Neural progenitor cell (in vitro differentiated cells): ENCODE results near the gene RAB40B. TPM values are rescaled to one million over a fixed set of nuclear protein-coding genes. Genes with fewer than 3 reads are reported as not detected.

Source experiments
- DNase-seq: peaks from one replicate; pipeline ENCODE4 v3.0.0-alpha.2; 2016; ENCODE audit warnings: low spot score
- H2AFZ ChIP-seq: fragments of 200-600 bp; sonication (generic); replicated peaks from 2 replicates; pipeline ENCODE4 v1.6.1; 2016; ENCODE audit warnings: antibody characterized with exemption
- H3F3A ChIP-seq: fragments of 200-600 bp; sonication (generic); 2 replicates; pipeline ENCODE4 v1.6.1; 2016; ENCODE audit warnings: antibody characterized with exemption, low read depth
- H3K27ac ChIP-seq: fragments of 200-600 bp; sonication (generic); 2 replicates; pipeline ENCODE4 v1.5.1; 2016; ENCODE audit warnings: mild to moderate bottlenecking
- H3K27me3 ChIP-seq: fragments of 200-600 bp; sonication (generic); 2 replicates; pipeline ENCODE4 v1.6.1; 2016; ENCODE audit warnings: mild to moderate bottlenecking, moderate library complexity
- H3K36me3 ChIP-seq: fragments of 200-600 bp; sonication (generic); 2 replicates; pipeline ENCODE4 v1.5.1; 2016
- H3K4me1 ChIP-seq: fragments of 200-600 bp; sonication (generic); 2 replicates; pipeline ENCODE4 v1.6.1; 2016; ENCODE audit warnings: mixed run types
- H3K4me2 ChIP-seq: fragments of 200-600 bp; sonication (generic); 2 replicates; pipeline ENCODE4 v1.6.1; 2016
- H3K4me3 ChIP-seq: fragments of 200-600 bp; sonication (generic); 2 replicates; pipeline ENCODE4 v1.5.1; 2016
- H3K79me2 ChIP-seq: fragments of 200-600 bp; sonication (generic); 2 replicates; pipeline ENCODE4 v1.6.1; 2016; ENCODE audit warnings: low read depth
- H3K9ac ChIP-seq: fragments of 200-600 bp; sonication (generic); 2 replicates; pipeline ENCODE4 v1.6.1; 2016
- H3K9me3 ChIP-seq: fragments of 200-600 bp; sonication (generic); 2 replicates; pipeline ENCODE4 v1.5.1; 2016; ENCODE audit warnings: low read depth
- H4K20me1 ChIP-seq: fragments of 200-600 bp; sonication (generic); 2 replicates; pipeline ENCODE4 v1.6.1; 2016; ENCODE audit warnings: low read depth
- H3K27ac Mint-ChIP-seq: 3 replicates; pipeline ENCODE4 v1.8.0; 2021; ENCODE audit warnings: mixed read lengths
- H3K27me3 Mint-ChIP-seq: 2 replicates; pipeline ENCODE4 v1.8.0; 2022; ENCODE audit warnings: low read depth, mild to moderate bottlenecking, inconsistent platforms, moderate library complexity, mixed read lengths; ENCODE audit not compliant: insufficient read depth
- H3K36me3 Mint-ChIP-seq: 3 replicates; pipeline ENCODE4 v1.8.0; 2021; ENCODE audit warnings: mixed read lengths
- H3K4me1 Mint-ChIP-seq: 3 replicates; pipeline ENCODE4 v1.8.0; 2021; ENCODE audit warnings: mixed read lengths
- H3K4me3 Mint-ChIP-seq: 3 replicates; pipeline ENCODE4 v1.8.0; 2021; ENCODE audit warnings: mild to moderate bottlenecking, moderate library complexity, mixed read lengths
- H3K9me3 Mint-ChIP-seq: 3 replicates; pipeline ENCODE4 v1.8.0; 2020; ENCODE audit warnings: mixed read lengths
- CTCF ChIP-seq: fragments of 200-600 bp; sonication (generic); IDR thresholded peaks from 2 replicates; pipeline ENCODE4 v1.5.1; 2017; ENCODE audit warnings: antibody characterized with exemption, mild to moderate bottlenecking
- EZH2 ChIP-seq: fragments of 200-600 bp; sonication (generic); IDR thresholded peaks from 2 replicates; pipeline ENCODE4 v1.6.1; 2017; ENCODE audit warnings: antibody characterized with exemption, mild to moderate bottlenecking, moderate library complexity
- EZH2phosphoT487 ChIP-seq: fragments of 200-600 bp; sonication (generic); IDR thresholded peaks from 2 replicates; pipeline ENCODE4 v1.6.1; 2017; ENCODE audit warnings: antibody characterized with exemption
- total RNA-seq: library from RNA; depleted of rRNA; stranded (reverse); fragments of >200 nt; gene quantifications from 2 replicates; pipeline ENCODE4 v1.2.3, GENCODE V29; 2015; ENCODE audit warnings: low replicate concordance

The RAB40B gene
- total RNA-seq, 1 donor from 2014 or later = 5.6 TPM

GRCh38 chr17:82678265-82678891 is 20.1 kb downstream of the RAB40B start:
- H3K4me1 ChIP-seq = no peaks in the 10 kb centered on the region
- H3F3A ChIP-seq = no peaks in the 10 kb centered on the region
- Mint-ChIP-seq H3K4me1 (peaks cover 2% of the 10 kb centered on the region), H3K27ac (no peak overlapping the region), H3K36me3 (no peaks in the 10 kb centered on the region), H3K9me3 (peaks cover 8% of the 10 kb centered on the region), H3K4me3 (no peak overlapping the region), H3K27me3 (peaks cover under 1% of the 10 kb centered on the region)
- no peak overlapping the region for H3K9ac ChIP-seq
- H3K4me2 ChIP-seq = no peak overlapping the region
- no peak overlapping the region for H2AFZ ChIP-seq
- no peak overlapping the region for H3K27ac ChIP-seq
- no peaks in the 10 kb centered on the region for H4K20me1 ChIP-seq
- no peak for DNase-seq
- H3K27me3 ChIP-seq = no peaks in the 10 kb centered on the region
- H3K9me3 ChIP-seq = no peaks in the 10 kb centered on the region
- no peaks in the 10 kb centered on the region for H3K36me3 ChIP-seq
- TF ChIP-seq EZH2phosphoT487 = no peak
- no peak for TF ChIP-seq EZH2
- no peak for TF ChIP-seq CTCF
- H3K4me3 ChIP-seq = no peak overlapping the region
- no peaks in the 10 kb centered on the region for H3K79me2 ChIP-seq

GRCh38 chr17:82677353-82677925 is 21.1 kb downstream of the RAB40B start:
- H3K4me1 Mint-ChIP-seq = peaks cover 2% of the 10 kb centered on the region
- H3F3A ChIP-seq = no peaks in the 10 kb centered on the region
- no peaks in the 10 kb centered on the region for H3K27me3 Mint-ChIP-seq
- no peaks in the 10 kb centered on the region for H3K36me3 ChIP-seq
- H3K27me3 ChIP-seq = no peaks in the 10 kb centered on the region
- no peak overlapping the region for H2AFZ ChIP-seq
- no peak for DNase-seq
- no peaks in the 10 kb centered on the region for H3K79me2 ChIP-seq
- TF ChIP-seq CTCF (no peak), EZH2 (no peak), EZH2phosphoT487 (no peak)
- H3K9me3 Mint-ChIP-seq = peaks cover 8% of the 10 kb centered on the region
- H3K27ac Mint-ChIP-seq = no peak overlapping the region
- no peaks in the 10 kb centered on the region for H3K36me3 Mint-ChIP-seq
- H3K9ac ChIP-seq = no peak overlapping the region
- H3K9me3 ChIP-seq = no peaks in the 10 kb centered on the region
- H3K27ac ChIP-seq = no peak overlapping the region
- H3K4me3 Mint-ChIP-seq = no peak overlapping the region
- no peak overlapping the region for H3K4me3 ChIP-seq
- no peaks in the 10 kb centered on the region for H4K20me1 ChIP-seq
- no peaks in the 10 kb centered on the region for H3K4me1 ChIP-seq
- H3K4me2 ChIP-seq = no peak overlapping the region

- Mint-ChIP-seq H3K27ac (no peak overlapping the region), H3K4me1 (peaks cover 2% of the 10 kb centered on the region), H3K4me3 (no peak overlapping the region), H3K36me3 (no peaks in the 10 kb centered on the region), H3K9me3 (no peaks in the 10 kb centered on the region), H3K27me3 (no peaks in the 10 kb centered on the region)
- no peak for DNase-seq
- no peaks in the 10 kb centered on the region for H3K79me2 ChIP-seq
- no peaks in the 10 kb centered on the region for H3K36me3 ChIP-seq
- no peaks in the 10 kb centered on the region for H4K20me1 ChIP-seq
- H3K27me3 ChIP-seq = no peaks in the 10 kb centered on the region
- H3K9ac ChIP-seq = no peak overlapping the region
- H3K9me3 ChIP-seq = no peaks in the 10 kb centered on the region
- no peak for TF ChIP-seq EZH2phosphoT487
- TF ChIP-seq EZH2 = no peak
- TF ChIP-seq CTCF = no peak
- H3K4me1 ChIP-seq = no peaks in the 10 kb centered on the region
- H3K4me2 ChIP-seq = no peak overlapping the region
- H3F3A ChIP-seq = no peaks in the 10 kb centered on the region
- no peak overlapping the region for H3K27ac ChIP-seq
- no peak overlapping the region for H2AFZ ChIP-seq
- H3K4me3 ChIP-seq = no peak overlapping the region
Measured at GRCh38 chr17:82675476-82676245, 22.8 kb downstream of the RAB40B start.
